OCI-LY7 (cell line): Measurements from ENCODE around the gene FFAR4. TPM values are rescaled to one million over a fixed set of nuclear protein-coding genes. Genes with fewer than 3 reads are reported as not detected.

ENCODE experiments used
- BruUV-seq: library from RNA; stranded (reverse); fragments of 400-500 nt; replicated peaks from 2 replicates; lab custom pipeline; 2021; lab: Mats Ljungman, UMichigan
- CTCF ChIA-PET: fragments of 300-600 bp; sonication (Branson Sonifier 250); formaldehyde crosslinking; loops from one replicate; lab custom pipeline; 2022; ENCODE audit warnings: antibody characterized with exemption; ENCODE audit not compliant: unreplicated experiment; lab: Charles Lee
- POLR2A ChIA-PET: fragments of 300-600 bp; sonication (Branson Sonifier 250); formaldehyde crosslinking; loops from one replicate; lab custom pipeline; 2022; ENCODE audit warnings: antibody characterized with exemption; lab: Charles Lee
- DNase-seq: peaks from one replicate; pipeline ENCODE4 v3.0.0-alpha.2; 2015; ENCODE audit warnings: low spot score
- H2AFZ ChIP-seq: fragments of 200-600 bp; sonication (generic), shearing (Covaris generic); 2 replicates; pipeline ENCODE4 v1.6.1; 2014; ENCODE audit warnings: mild to moderate bottlenecking, antibody characterized with exemption, low read length, moderate library complexity
- H3K27ac ChIP-seq: fragments of 200-600 bp; sonication (generic); 2 replicates; pipeline ENCODE4 v1.5.1; 2014; ENCODE audit warnings: mixed run types, low read depth, mild to moderate bottlenecking, moderate library complexity, low read length, inconsistent platforms; ENCODE audit not compliant: poor library complexity, severe bottlenecking
- H3K36me3 ChIP-seq: fragments of 200-600 bp; sonication (generic); 2 replicates; pipeline ENCODE4 v1.6.1; 2014; ENCODE audit warnings: mild to moderate bottlenecking, antibody characterized with exemption, low read length, moderate library complexity, mixed read lengths; ENCODE audit not compliant: insufficient read depth
- H3K4me1 ChIP-seq: fragments of 200-600 bp; sonication (generic); 2 replicates; pipeline ENCODE4 v1.5.1; 2014; ENCODE audit warnings: mild to moderate bottlenecking, low read length; ENCODE audit not compliant: insufficient read depth, poor library complexity, severe bottlenecking
- H3K4me2 ChIP-seq: fragments of 200-600 bp; sonication (generic); 2 replicates; pipeline ENCODE4 v1.6.1; 2014; ENCODE audit warnings: mild to moderate bottlenecking, low read length
- H3K4me3 ChIP-seq: fragments of 200-600 bp; sonication (generic); 2 replicates; pipeline ENCODE4 v1.5.1; 2014; ENCODE audit warnings: mild to moderate bottlenecking, low read depth, low read length; ENCODE audit not compliant: poor library complexity, severe bottlenecking
- H3K79me2 ChIP-seq: fragments of 200-600 bp; sonication (generic); 2 replicates; pipeline ENCODE4 v1.6.1; 2016; ENCODE audit warnings: low read depth, mild to moderate bottlenecking, low read length, moderate library complexity, mixed read lengths; ENCODE audit not compliant: insufficient read depth
- H3K9me2 ChIP-seq: fragments of 200-600 bp; sonication (generic); 2 replicates; pipeline ENCODE4 v1.6.1; 2016; ENCODE audit warnings: mild to moderate bottlenecking, low read length, mixed read lengths; ENCODE audit not compliant: insufficient read depth
- H3K9me3 ChIP-seq: fragments of 200-600 bp; sonication (generic); 2 replicates; pipeline ENCODE4 v1.6.1; 2014; ENCODE audit warnings: mild to moderate bottlenecking, mixed run types, low read length, mixed read lengths
- H4K20me1 ChIP-seq: fragments of 200-600 bp; sonication (generic); 2 replicates; pipeline ENCODE4 v1.6.1; 2014; ENCODE audit warnings: mild to moderate bottlenecking, antibody characterized with exemption, low read length, moderate library complexity, mixed read lengths; ENCODE audit not compliant: insufficient read depth
- EZH2phosphoT487 ChIP-seq: fragments of 200-600 bp; sonication (generic); IDR thresholded peaks from 2 replicates; pipeline ENCODE4 v1.6.1; 2018; ENCODE audit warnings: low read depth, borderline replicate concordance, mild to moderate bottlenecking, mixed run types, antibody characterized with exemption, low read length, moderate library complexity, mixed read lengths
- intact Hi-C: fragments of 100-400 bp; cut with micrococcal nuclease; formaldehyde crosslinking; loops from one replicate; pipeline ENCODE4 v1.10.0; 2022; ENCODE audit not compliant: unreplicated experiment
- total RNA-seq, 2 experiments: library from RNA; depleted of rRNA in 1 of 2; stranded (reverse); fragments of >200 nt in 1 of 2; shearing (Covaris generic) in 1 of 2; gene quantifications; 2 replicates each; pipeline ENCODE4 v1.2.3, GENCODE V29; 2014 to 2022
- TF ChIP-seq, protein P1 (sequence below): fragments of 200-600 bp; sonication (generic); conservative IDR thresholded peaks from 2 replicates; pipeline ENCODE4 v1.5.1; 2014; ENCODE audit warnings: mild to moderate bottlenecking, antibody characterized with exemption, low read length, moderate library complexity, mixed read lengths

FFAR4 gene
- total RNA-seq, 2 experiments from 2014 or later: not detected

DNA sequence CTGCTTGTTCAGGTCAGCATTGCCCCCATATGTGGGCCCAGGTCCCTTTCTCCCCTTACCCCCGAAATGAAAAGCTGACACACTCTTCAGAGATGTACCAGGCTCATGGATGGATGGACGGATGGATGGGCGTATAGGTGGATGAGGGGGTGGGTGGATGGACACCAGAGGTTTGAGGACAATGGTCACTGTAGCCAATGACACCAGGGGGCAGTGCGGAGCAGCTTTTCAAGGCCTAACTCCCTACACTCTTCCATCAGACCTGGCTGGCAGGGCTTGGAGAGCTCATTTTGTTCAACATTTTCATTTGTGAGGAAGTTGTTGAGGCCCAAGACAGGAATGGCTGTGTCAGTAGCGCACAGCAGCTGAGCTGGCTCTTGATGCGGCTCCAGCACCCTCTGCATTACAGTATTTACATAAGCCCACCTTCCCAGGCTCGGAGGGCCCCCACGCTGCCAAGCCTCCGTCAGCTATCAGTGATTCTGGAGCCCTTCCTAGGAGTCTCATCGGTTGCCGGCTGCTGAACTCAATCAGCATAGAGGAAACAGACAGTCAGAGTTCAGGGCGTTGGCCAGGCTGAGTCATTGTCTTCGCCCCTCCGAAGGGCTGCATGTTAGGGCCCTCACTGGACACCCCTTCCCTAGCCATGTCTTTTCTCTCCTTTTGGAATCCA, 11.6 kb upstream of the FFAR4 start:
- Histone ChIP-seq H3K79me2 (no peaks in the 10 kb centered on the region), H3K4me3 (no peak overlapping the region), H4K20me1 (no peaks in the 10 kb centered on the region), H3K27ac (no peak overlapping the region), H3K4me1 (peaks cover 15% of the 10 kb centered on the region), H3K9me3 (no peaks in the 10 kb centered on the region), H2AFZ (peak overlapping the region; percentile 56; the same call in 1 of the 2 replicates), H3K9me2 (no peaks in the 10 kb centered on the region), H3K4me2 (no peak overlapping the region), H3K36me3 (no peaks in the 10 kb centered on the region)
- intact Hi-C loops: loop anchor here (1.0 to 10.0 kb wide), 2 partner anchors 125 to 260 kb away; no protein-coding TSS in a partner anchor
- no TSS peak for BruUV-seq
- ChIA-PET POLR2A (interaction anchor here (0.6 to 1.3 kb wide), 6 partner anchors 12 to 128 kb away, joined by 3 to 9 read pairs (median 6); no protein-coding TSS in a partner anchor), CTCF (interaction anchor here (1.0 to 3.6 kb wide), 4 partner anchors 78 to 124 kb away, joined by 3 to 32 read pairs (median 4); no protein-coding TSS in a partner anchor)
- TF ChIP-seq EZH2phosphoT487: no peak
- TF ChIP-seq, protein P1, sequence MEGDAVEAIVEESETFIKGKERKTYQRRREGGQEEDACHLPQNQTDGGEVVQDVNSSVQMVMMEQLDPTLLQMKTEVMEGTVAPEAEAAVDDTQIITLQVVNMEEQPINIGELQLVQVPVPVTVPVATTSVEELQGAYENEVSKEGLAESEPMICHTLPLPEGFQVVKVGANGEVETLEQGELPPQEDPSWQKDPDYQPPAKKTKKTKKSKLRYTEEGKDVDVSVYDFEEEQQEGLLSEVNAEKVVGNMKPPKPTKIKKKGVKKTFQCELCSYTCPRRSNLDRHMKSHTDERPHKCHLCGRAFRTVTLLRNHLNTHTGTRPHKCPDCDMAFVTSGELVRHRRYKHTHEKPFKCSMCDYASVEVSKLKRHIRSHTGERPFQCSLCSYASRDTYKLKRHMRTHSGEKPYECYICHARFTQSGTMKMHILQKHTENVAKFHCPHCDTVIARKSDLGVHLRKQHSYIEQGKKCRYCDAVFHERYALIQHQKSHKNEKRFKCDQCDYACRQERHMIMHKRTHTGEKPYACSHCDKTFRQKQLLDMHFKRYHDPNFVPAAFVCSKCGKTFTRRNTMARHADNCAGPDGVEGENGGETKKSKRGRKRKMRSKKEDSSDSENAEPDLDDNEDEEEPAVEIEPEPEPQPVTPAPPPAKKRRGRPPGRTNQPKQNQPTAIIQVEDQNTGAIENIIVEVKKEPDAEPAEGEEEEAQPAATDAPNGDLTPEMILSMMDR: peak; percentile 87
- DNase-seq: peak; percentile 77

DNA sequence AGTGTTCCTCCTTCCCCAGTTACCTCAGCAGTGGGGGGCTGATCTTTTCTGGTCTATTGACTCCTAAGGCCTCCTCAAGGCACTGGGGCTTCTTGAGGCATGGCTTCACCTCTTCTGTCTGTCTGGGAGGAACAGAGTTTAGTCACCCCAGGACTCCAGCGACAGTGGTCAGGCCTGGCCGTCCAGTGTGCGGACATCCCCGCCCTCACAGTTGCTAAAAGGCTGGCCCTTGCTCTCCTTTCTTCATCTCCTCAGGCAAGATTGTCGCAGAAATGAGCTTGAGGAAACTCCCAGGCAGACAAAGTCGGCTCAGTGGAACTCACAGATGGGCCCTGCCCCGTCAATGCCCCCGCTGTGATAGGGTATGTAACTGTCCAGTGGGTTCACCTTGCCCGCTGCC, 7.0 kb upstream of the FFAR4 start:
- Histone ChIP-seq H4K20me1 (no peaks in the 10 kb centered on the region), H3K4me2 (no peak overlapping the region), H3K9me3 (no peaks in the 10 kb centered on the region), H2AFZ (no peak overlapping the region), H3K79me2 (no peaks in the 10 kb centered on the region), H3K36me3 (no peaks in the 10 kb centered on the region), H3K9me2 (no peaks in the 10 kb centered on the region), H3K4me1 (peaks cover 15% of the 10 kb centered on the region), H3K4me3 (no peak overlapping the region), H3K27ac (no peak overlapping the region)
- DNase-seq: no peak
- no peak for TF ChIP-seq EZH2phosphoT487
- TF ChIP-seq, protein P1: no peak
- intact Hi-C loops: loop anchor here (10.0 kb wide), 1 partner anchor 255 kb away; no protein-coding TSS in a partner anchor
- CTCF ChIA-PET: no interaction called here
- no TSS peak for BruUV-seq
- POLR2A ChIA-PET: interaction anchor here (0.7 kb wide), 1 partner anchor 430 kb away, joined by 8 read pairs; no protein-coding TSS in a partner anchor

GRCh38 chr10:93560541-93560940, 5.9 kb upstream of the FFAR4 start:
- no peaks in the 10 kb centered on the region for H3K79me2 ChIP-seq
- DNase-seq: no peak
- no peaks in the 10 kb centered on the region for H4K20me1 ChIP-seq
- no peak for TF ChIP-seq EZH2phosphoT487
- TF ChIP-seq, protein P1: no peak
- no peak overlapping the region for H2AFZ ChIP-seq
- intact Hi-C loops: no loop called here
- peaks cover 7% of the 10 kb centered on the region for H3K4me1 ChIP-seq
- CTCF ChIA-PET: no interaction called here
- no peaks in the 10 kb centered on the region for H3K9me3 ChIP-seq
- H3K36me3 ChIP-seq: no peaks in the 10 kb centered on the region
- H3K4me2 ChIP-seq: no peak overlapping the region
- POLR2A ChIA-PET: no interaction called here
- no peaks in the 10 kb centered on the region for H3K9me2 ChIP-seq
- H3K4me3 ChIP-seq: no peak overlapping the region
- BruUV-seq: no TSS peak
- no peak overlapping the region for H3K27ac ChIP-seq
